ENCODE data around the gene CCDC57. TPM values are rescaled to one million over a fixed set of nuclear protein-coding genes. Genes with fewer than 3 reads are reported as not detected.

The CCDC57 gene
- total RNA-seq, 1 donor from 2014 or later = 10.6 TPM

GRCh38 chr17:82094931-82095776 is 117.5 kb downstream of the CCDC57 start:
- intact Hi-C loops (cut with DNase I) = loop anchor here (5.0 kb wide), 1 partner anchor 58 kb away; the partner anchor contains the start of gene DCXR

GRCh38 chr17:82092995-82093751 is 119.5 kb downstream of the CCDC57 start:
- intact Hi-C loops (cut with DNase I) = no loop called here
- DNase-seq (ENCODE audit: low spot score) = no peak

More at GRCh38 chr17:82094931-82095776, 117.5 kb downstream of the CCDC57 start:
- DNase-seq (ENCODE audit: low spot score) = no peak

GRCh38 chr17:82092628-82092994 is 120.0 kb downstream of the CCDC57 start:
- no peak for DNase-seq (ENCODE audit: low spot score)
- intact Hi-C loops (cut with DNase I) = no loop called here

DNA sequence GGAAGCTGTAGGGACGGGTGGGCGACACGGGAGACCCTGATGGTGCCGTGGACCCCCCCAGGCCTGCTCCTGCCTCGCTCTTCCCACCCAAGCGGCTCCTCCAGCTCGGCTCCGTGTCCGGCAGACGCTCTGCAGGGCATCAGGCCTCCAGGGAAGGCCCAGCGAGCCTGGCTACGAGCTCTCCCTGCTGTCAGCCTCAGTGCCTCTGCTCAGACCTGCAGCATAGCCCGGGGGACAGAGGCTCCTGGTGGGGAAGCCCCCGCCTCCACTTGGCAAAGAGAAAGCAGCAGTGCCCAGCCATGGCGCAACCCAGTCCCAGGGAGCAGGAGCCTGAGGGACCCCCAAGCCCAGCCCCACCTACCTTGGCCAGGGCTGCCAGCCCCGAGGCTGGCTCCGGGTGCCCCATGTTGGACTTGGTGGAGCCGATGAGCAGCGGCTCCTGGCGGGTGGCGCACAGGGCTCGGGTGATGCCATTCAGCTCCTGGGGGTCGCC is 120.5 kb downstream of the CCDC57 start:
- DNase-seq (ENCODE audit: low spot score) = no peak
- intact Hi-C loops (cut with DNase I) = no loop called here

DNA sequence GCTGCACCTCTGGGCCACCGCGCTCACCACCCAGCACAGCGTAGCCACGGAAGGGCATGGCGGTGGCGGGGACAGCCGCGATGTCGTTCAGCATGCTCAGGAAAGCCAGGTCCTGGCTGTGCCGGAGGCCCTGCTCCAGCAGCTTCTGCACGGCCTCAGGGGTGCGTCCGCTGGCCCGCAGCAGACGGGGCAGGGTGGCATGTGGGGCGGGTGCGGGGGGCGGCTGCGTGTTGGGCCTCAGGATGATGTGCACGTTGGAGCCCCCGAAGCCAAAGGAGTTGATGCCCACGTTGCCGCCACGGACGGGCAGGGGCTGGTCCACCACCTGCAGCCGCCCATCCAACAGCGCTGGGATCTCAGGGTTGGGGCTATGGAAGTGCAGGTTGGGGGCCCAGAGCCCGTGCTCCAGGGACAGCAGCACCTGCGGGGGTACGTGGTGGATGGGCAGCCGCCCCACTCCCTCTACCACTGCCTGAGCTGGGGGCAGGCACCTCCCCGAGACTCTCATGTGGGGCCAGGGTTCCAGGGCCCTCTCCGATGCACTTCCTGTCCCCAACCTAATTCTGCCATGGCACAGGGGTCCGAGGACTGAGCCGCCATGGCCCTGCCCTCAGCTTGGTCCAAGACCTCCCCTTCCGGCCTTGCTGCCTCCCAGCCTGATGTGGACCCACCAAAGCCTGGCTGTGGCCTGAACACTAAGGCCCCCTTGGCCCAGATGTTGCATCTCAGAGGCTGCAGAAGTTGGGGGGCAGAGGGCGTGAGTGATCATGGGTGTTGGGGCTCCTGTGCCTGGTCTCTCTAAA is 121.2 kb downstream of the CCDC57 start:
- intact Hi-C loops (cut with DNase I) = no loop called here
- no peak for DNase-seq (ENCODE audit: low spot score)

- intact Hi-C loops (cut with DNase I) = no loop called here
- DNase-seq (ENCODE audit: low spot score) = no peak
Measured at GRCh38 chr17:82090549-82091263, 121.9 kb downstream of the CCDC57 start.

DNA sequence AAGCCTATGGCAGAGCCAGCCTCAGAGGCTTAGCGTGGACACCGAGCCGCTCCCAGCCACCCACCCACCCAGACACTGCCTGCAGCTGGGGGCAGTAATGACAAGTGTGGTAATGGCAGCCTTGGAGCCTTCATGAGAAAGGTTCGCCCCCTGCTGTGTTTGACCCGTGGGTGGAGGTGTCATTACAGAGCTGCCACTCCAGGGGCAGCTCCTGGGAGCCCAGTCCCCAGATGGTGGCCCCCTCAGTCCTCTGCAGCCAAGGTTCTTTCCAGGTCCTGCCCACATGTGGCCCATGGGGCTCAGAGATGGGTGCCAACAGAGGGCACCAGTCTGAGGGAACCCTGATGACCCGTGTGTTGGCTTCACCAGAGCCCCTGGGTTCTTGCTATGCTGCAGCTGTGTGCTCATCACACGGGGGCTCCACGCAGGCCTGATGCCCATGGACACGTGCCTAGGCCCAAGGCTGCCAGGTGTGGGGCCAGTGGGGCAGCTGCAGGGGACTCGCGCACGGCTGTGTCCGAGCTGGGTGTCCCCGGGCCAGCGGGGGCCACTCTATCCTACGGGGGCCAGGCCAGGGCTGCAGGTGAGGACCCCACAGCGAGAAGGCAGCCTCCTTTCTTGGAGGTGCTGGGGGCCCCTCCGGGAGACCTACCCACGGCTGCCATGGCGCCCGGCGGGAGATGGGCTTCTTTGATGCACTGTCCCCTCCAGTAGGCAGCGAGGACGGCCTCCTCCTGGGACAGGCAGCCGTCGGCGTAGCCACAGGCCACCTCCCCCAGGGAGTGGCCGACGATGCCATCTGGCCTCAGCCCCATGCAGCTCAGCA is 122.7 kb downstream of the CCDC57 start:
- no peak for DNase-seq (ENCODE audit: low spot score)
- intact Hi-C loops (cut with DNase I) = no loop called here

- intact Hi-C loops (cut with DNase I) = no loop called here
- DNase-seq (ENCODE audit: low spot score) = no peak
Measured at GRCh38 chr17:82088838-82089722, 123.6 kb downstream of the CCDC57 start.

DNA sequence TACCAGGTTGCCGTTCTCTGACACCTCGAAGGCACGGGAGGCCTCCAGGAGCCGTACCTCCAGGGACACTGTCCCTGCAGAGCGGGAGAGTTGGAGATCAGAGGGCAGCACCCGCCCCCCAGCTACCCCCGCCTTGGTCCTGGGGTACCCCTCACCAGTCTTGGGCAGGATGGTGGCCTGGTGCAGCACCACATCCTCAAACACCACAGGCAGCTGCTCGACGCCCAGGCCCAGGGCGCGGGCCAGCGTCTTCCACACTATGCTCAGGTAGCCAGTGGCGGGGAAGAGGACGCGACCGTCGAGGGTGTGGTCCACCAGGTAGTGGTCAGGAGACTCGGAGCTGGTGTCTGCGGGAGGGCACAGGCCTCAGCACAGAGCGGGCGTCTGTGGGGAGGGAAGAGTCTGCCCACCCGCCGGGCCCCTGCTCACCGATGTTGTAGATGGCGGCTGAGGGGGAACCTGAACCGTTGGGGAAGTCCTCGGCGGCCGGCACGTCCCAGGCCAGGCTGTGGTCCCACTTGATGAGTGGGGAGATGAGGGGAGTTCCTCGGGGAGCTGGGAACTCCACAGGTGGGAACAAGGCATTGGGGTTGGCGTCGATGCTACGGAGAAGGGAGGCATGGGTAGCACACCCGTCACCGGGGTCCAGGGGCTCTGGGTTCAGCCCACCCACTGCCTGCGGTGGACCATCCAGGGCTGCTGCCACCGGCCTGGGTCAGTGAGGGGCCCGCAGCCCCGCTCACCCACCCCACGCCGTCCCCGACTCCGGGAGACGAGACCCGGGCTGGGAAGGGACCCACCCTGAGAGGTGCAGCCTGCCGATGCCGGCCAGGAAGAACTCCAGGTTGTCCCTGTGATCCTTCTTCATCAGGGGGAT is 124.4 kb downstream of the CCDC57 start:
- intact Hi-C loops (cut with DNase I) = no loop called here

GRCh38 chr17:82086941-82087906 is 125.4 kb downstream of the CCDC57 start:
- no peak for DNase-seq (ENCODE audit: low spot score)
- intact Hi-C loops (cut with DNase I) = no loop called here

More for the DNA sequence above, 124.4 kb downstream of the CCDC57 start:
- no peak for DNase-seq (ENCODE audit: low spot score)

DNA sequence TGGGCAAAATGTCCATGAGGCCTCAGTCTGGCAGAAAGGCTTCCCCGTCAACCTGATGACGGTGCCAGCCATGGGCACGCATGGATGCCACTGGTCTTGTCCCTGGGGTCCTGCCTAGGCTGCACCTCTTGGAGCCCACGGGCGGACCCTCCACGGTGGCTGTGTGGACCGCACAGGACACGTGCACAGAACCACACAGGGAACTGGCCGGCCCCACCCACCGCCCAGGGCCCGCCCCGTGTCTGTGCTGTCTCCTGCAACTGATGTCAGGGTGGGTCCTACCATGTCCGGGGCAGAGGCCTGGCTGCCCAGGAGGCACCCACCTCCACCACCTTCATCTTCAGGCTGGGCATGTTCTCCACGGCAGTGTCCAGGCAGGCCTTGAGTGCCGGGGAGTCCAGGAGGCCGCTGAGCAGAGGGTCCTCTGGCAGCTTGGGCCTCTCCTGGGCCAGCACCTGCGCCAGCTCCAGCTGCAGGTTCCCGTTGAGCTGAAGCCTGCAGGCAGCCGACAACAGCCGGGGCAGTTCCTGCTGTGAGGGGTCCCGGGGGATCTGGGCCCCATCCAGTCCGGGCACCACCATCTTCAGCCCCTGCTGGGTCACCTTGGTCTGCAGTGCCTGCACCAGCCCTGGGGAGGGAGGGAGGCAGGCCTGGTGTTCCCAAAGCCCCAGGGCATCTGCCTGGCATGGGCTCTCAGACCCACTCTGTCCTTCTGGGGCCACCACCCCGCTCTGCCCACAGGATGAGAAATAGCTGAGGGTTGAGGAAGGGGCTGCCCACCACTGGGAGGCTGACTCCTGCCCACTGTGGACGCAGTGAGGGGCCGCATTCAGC is 126.5 kb downstream of the CCDC57 start:
- no peak for DNase-seq (ENCODE audit: low spot score)
- intact Hi-C loops (cut with DNase I) = no loop called here

- intact Hi-C loops (cut with DNase I) = no loop called here
- no peak for DNase-seq (ENCODE audit: low spot score)
Measured at GRCh38 chr17:82085031-82085861, 127.4 kb downstream of the CCDC57 start.

DNA sequence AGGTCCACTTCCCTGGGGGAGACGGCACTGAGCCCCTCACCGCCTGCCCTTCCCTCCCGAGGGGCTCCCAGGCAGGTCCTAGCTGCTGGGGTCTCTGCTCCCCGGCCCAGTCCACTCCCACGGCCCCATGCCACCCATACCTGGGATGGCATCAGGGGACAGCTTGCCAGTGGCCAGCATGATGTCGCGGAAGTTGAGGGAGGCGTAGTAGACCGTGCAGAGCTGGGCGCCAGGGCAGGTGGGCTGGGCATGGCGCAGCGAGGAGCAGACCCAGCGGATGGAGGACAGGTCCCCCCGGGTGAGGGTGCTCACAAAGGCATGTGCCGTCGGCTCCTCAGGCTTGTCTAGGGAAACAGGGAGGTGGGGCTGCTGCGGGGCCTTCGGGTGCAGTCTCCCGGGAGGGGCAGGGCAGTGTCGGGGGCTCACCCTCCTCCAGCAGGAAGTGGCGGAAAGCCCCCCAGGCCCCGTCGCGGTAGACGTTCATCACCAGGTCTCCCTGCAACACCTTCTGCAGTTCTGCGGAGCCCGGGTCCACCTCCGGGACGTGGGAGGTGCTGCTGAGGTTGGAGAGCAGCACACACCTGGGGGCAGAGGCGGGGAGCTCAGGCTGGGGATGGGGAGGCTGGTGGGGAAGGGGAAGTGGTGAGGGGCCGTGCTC is 128.1 kb downstream of the CCDC57 start:
- intact Hi-C loops (cut with DNase I) = no loop called here
- DNase-seq (ENCODE audit: low spot score) = no peak

All from cardiac septum (tissue), 1 donor.